ENCODE data around the gene NAT10.
"Not testable (repeated sequence)": the region's sequence is repeated elsewhere in the genome, so short reads cannot be mapped to it uniquely, and the experiment has no call there.

NAT10 gene

DNA sequence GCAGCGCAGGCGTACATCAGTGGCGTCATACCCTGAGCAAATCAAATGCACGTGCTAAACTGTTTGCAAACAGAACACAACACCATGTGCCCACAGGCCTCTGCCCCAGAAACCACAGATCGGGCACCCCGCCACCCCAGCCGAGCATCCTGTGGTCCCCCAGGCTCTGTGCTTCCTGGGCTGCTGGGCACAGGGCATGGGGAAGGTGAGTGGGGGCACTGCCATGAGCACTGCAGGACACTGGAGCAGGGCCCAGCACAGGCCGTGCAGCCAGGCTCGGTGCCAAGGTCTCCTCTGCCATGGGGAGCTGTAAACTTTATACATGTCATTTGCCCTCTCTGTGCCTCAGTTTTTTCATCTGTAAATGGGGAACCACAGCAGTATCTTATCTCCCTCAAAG is 62.5 kb downstream of the NAT10 start:
- no peak for DNase-seq (ENCODE audit: low read depth)

DNA sequence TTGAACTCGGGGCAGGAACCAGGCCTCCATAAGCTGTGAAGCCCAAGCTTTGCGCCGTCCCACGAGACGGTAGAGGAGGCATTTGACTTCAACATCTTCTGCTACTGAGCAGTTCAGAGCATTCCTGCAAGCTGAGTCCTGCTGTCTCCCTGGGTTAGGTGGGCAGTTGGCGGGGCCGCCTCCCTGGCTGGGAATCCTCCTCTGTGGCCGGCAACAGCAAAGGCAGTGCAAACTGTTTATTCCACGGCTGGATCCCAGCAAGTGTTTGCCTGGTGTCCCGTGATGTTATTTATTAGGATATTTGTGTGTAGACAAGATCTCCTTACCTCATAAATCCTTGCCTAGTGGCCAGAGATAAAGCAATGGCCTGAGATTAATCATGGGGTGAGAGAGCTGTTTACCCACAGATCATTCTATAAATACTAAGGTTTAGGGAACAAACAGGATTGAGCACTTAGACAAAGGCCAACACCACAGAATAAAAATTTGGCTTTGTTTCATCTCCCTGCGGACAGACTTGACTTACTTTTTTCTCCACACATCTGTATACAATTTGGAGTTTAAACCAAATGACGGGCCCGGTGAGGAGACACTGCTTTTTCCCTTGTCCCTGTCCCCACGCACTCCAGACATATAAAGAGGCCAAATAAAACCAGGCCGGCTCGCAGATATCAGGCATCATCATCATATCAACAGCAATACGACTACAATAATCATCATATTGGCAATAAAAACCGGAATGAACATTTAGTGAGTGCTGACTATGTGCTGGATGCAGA is 63.4 kb downstream of the NAT10 start:
- DNase-seq (ENCODE audit: low read depth) = no peak

- no peak for DNase-seq (ENCODE audit: low read depth)
Observed at GRCh38 chr11:34169686-34170085, 64.3 kb downstream of the NAT10 start.

- DNase-seq (ENCODE audit: low read depth) = no peak
Observed at GRCh38 chr11:34173050-34173449, 67.6 kb downstream of the NAT10 start.

DNA sequence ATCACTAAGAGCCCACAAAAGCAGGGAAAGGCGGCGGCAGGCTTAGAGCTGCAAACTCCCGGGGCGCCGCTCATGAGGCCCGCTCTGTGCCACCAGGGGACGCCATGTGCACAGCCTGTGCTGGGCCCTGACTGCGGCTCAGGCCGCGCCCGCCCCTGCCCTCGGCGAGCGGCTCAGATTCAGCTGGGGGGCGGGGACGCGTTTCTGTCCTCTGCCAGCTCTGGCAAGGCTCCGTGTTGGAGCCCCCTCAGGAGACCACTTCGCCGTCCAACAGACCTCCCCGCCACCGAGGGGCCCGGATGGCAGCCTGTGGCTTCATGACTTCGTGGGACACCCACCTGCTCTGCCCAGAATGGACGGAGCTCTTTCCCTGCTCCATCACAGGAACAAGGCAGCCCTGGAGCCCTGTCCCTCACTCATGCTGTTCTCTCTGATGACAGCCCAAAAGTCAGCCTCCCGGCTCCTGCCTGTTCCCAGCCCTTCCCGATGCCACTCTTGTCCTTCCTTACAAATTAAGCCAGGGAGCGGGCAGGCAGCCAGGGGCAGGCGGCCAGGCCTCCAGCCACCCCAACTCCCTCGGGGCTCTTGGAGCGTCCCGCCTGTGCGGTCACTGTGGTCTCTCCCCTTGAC is 69.1 kb downstream of the NAT10 start:
- DNase-seq (ENCODE audit: low read depth) = peak; percentile 72

DNA sequence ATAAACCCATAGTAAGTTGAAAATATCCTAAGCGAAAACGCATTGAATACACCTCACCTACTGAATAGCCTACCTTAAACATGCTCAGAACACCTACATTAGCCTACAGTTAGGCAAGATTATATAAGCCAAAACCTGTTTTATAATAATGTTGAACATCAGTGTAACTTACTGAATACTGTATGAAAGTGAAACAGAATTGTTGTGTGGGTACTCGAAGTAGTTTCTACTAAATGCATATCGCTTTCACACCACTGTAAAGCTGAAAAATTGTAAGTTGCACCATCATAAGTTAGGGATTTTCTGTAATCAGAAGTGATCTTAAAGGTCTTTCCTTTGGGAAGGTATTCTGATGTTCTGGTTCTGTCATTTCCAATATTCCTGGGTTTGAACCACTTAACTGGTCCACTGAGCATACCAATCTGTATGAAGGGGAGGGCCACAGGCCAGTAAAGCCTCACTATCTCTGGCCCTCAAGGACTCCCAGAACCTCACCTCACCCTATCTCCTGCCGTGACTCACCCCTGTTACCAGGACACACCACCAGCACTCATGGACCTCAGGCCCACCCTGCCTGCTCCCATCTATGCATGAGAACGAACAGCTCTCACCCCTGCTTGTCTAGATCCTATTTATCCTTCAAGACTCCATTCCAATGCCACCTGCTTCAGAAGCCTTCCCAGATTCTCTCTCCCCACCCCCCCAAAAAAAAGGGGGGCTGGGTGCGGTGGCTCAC is 70.0 kb downstream of the NAT10 start:
- no peak for DNase-seq (ENCODE audit: low read depth)

DNA sequence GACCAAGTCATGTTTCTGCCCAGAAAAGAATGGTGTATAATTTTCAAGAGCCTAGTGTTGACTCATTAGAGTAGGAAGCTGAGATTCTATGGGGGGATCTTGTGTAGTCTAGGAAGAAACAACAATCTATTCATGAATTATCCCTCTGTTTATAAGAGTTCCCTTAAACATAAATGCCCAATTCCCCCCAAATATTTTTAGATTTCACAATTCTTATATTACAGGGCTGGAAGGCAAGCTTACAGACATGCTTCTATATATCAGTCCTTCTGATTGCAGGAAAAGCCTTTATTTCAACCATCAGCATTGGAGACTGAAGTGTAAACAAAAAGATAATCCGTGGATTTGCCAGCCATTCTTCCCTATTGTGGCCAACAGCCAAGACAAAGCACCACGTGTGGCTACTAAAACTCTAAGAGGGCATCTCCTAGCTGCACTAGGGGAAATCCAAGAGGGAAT is 71.4 kb downstream of the NAT10 start:
- DNase-seq (ENCODE audit: low read depth) = no peak

- DNase-seq (ENCODE audit: low read depth) = no peak
Observed at GRCh38 chr11:34178209-34178821, 72.9 kb downstream of the NAT10 start.

GRCh38 chr11:34179026-34179675 is 73.7 kb downstream of the NAT10 start:
- no peak for DNase-seq (ENCODE audit: low read depth)

- no peak for DNase-seq (ENCODE audit: low read depth)
Observed at GRCh38 chr11:34180040-34180813, 74.8 kb downstream of the NAT10 start.

DNA sequence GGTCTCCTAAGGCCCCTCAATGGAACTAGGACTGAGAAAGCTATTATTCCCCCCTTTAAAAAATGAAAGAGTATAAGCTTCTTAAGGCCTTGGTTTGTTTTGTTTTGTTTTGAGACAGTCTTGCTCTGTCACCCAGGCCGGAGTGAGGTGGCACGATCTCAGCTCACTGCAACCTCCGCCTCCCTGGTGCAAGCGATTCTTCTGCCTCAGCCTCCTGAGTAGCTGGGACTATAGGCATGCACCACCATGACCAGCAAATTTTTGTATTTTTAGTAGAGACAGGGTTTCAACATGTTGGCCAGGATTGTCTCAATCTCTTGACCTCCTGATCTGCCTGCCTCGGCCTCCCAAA is 75.4 kb downstream of the NAT10 start:
- DNase-seq (ENCODE audit: low read depth) = not testable (repeated sequence)

DNA sequence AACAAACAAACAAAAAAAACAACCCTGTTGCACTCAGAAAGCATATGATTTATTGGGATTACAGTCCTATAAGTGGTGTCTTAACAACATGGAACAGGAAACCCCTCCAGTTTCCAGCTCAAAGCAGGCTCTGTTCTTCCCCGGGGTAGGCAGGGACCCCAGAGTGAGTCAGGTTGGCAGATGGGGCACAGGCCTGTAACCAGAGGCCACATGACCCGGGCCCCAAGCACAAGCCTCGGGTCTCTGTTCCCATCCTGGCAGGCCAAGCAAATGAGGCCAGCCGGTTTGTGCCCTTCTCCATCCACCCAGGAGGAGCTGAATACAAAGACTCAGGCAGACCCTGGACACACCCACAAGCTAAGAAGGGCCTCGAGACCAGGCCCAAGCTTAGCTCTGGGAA is 75.8 kb downstream of the NAT10 start:
- no peak for DNase-seq (ENCODE audit: low read depth)

DNA sequence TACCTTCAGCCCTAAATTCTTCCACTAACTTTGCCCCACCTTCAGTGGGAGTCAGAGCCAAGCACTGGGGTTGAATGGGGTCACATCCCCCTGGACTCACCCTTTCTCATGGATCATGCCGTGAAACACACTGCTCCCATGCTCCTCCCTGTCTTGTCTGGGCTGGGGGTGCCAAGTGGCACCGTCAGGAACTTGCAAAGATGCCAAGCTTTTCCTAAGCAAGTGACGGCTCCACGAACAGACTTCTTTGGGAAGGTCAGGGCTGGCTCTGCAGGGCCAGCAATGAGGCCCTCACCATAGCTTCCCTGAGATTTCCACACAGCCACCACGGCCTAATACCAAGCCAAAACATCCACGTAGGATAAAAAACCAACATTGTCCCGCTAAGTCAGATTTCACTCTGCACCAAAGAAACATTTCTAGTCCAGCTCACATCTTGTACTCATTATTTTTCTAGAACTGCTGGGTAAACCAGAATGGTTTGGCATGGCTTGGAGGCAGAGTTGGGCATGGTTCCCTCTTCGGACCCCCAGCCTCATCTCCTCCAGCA is 76.5 kb downstream of the NAT10 start:
- DNase-seq (ENCODE audit: low read depth) = no peak

- DNase-seq (ENCODE audit: low read depth) = no peak
Observed at GRCh38 chr11:34182425-34182824, 77.0 kb downstream of the NAT10 start.

GRCh38 chr11:34182921-34183685 is 77.7 kb downstream of the NAT10 start:
- DNase-seq (ENCODE audit: low read depth) = no peak

DNA sequence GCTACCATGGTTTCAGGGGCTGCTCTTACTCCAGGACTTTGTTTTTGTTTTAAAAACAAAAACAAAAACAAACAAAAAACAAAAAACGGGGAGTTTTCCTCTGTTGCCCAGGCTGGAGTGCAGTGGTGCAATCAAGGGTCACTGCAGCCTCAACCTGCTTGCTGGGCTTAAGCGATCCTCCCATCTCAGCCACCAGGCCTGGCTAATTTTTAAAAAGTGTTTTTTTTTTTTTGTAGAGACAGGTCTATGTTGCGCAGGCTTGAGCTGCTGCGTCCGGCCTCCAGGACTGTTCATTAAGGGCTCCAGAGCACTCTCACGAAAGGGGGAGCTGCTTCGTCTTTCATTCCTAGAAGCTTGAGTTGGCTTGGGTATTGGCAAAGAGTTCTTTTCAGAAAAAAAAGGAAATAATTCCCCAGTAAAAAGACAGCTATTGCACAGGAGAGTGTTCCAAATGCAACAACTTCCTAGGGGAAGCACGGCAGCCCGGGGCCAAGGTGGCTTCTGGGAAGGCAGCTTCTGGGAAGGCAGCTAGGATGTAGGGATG is 78.5 kb downstream of the NAT10 start:
- DNase-seq (ENCODE audit: low read depth) = no peak

- no peak for DNase-seq (ENCODE audit: low read depth)
Observed at GRCh38 chr11:34184505-34185015, 79.1 kb downstream of the NAT10 start.

GRCh38 chr11:34185926-34186841 is 80.8 kb downstream of the NAT10 start:
- DNase-seq (ENCODE audit: low read depth) = no peak

DNA sequence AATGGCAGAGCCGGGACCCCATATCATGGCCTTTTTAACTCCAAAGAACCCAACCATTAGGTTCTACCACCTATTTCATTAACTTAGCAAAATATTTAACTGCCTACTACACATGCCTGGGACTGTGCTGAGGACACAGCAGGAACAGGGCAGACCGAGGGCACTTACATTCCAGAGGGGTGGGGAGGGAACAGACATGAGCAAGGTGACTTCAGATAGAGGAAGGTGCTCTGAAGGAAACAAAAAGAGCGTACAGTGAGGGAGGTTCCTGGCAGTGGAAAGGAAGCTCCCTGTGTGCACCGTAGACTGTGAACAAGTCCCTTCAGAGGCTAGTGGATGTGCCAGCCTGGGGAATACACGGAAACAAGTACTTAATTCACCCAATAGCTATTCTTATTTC is 82.8 kb downstream of the NAT10 start:
- no peak for DNase-seq (ENCODE audit: low read depth)

Data from activated T-helper 9 cell treated with anti-CD3 and anti-CD28 coated beads, Interleukin-2, amount 50 U/mL, for 16 hours (primary cell).